ENCODE results near the gene RGSL1.
A peak's percentile ranks its signal among the peaks of the same experiment; 100 is the strongest.

The RGSL1 gene

GRCh38 chr1:182600036-182600713 lies 150.2 kb downstream of the RGSL1 start:
- H3K9me3 ChIP-seq (ENCODE audit: insufficient read depth, low read length), result no peaks in the 10 kb centered on the region
- H3K9ac ChIP-seq (ENCODE audit: low read length), result no peak overlapping the region
- no peak overlapping the region for H2AFZ ChIP-seq (ENCODE audit: low read depth, low read length, severe bottlenecking)
- no peak overlapping the region for H3K27ac ChIP-seq (ENCODE audit: low read depth, low read length)
- TF ChIP-seq EZH2phosphoT487 (conservative IDR thresholded peaks at IDR 0.05; ENCODE audit: low read length), result no peak
- no peak for TF ChIP-seq CTCF (IDR thresholded peaks at IDR 0.05; ENCODE audit: insufficient read depth, low read length, poor library complexity, severe bottlenecking)
- H3K9me2 ChIP-seq (replicated peaks; ENCODE audit: insufficient read depth, low read length), result no peaks in the 10 kb centered on the region
- H3K36me3 ChIP-seq (ENCODE audit: low read length), result no peaks in the 10 kb centered on the region; the same call in none of the 2 replicates
- no peak overlapping the region for H3K4me2 ChIP-seq (ENCODE audit: low read depth, low read length, poor library complexity, severe bottlenecking)
- H3K79me2 ChIP-seq (ENCODE audit: insufficient read depth, low read length), result peaks cover 19% of the 10 kb centered on the region
- H4K20me1 ChIP-seq (ENCODE audit: low read depth, low read length), result no peaks in the 10 kb centered on the region; the same call in 1 of the 2 replicates
- no peaks in the 10 kb centered on the region for H3K27me3 ChIP-seq (ENCODE audit: low read length)
- peaks cover 23% of the 10 kb centered on the region for H3F3A ChIP-seq (ENCODE audit: insufficient read depth)
- no peak overlapping the region for H3K4me3 ChIP-seq (ENCODE audit: insufficient read depth, low read length, poor library complexity, severe bottlenecking)

GRCh38 chr1:182600745-182601415 lies 150.9 kb downstream of the RGSL1 start:
- Histone ChIP-seq H2AFZ (ENCODE audit: low read depth, low read length, severe bottlenecking) (no peak overlapping the region), H3K36me3 (ENCODE audit: low read length) (no peaks in the 10 kb centered on the region; the same call in none of the 2 replicates), H4K20me1 (ENCODE audit: low read depth, low read length) (no peaks in the 10 kb centered on the region; the same call in 1 of the 2 replicates), H3K27me3 (ENCODE audit: low read length) (no peaks in the 10 kb centered on the region), H3K9ac (ENCODE audit: low read length) (no peak overlapping the region; the same call in 1 of the 2 replicates), H3F3A (ENCODE audit: insufficient read depth) (peaks cover 23% of the 10 kb centered on the region), H3K27ac (ENCODE audit: low read depth, low read length) (no peak overlapping the region), H3K4me2 (ENCODE audit: low read depth, low read length, poor library complexity, severe bottlenecking) (peak overlapping the region; percentile 83), H3K4me3 (ENCODE audit: insufficient read depth, low read length, poor library complexity, severe bottlenecking) (no peak overlapping the region), H3K79me2 (ENCODE audit: insufficient read depth, low read length) (peaks cover 19% of the 10 kb centered on the region), H3K9me3 (ENCODE audit: insufficient read depth, low read length) (no peaks in the 10 kb centered on the region), H3K9me2 (replicated peaks; ENCODE audit: insufficient read depth, low read length) (no peaks in the 10 kb centered on the region)
- TF ChIP-seq CTCF (IDR thresholded peaks at IDR 0.05; ENCODE audit: insufficient read depth, low read length, poor library complexity, severe bottlenecking), result no peak
- no peak for TF ChIP-seq EZH2phosphoT487 (conservative IDR thresholded peaks at IDR 0.05; ENCODE audit: low read length)

GRCh38 chr1:182601416-182601786 lies 151.5 kb downstream of the RGSL1 start:
- Histone ChIP-seq H3K4me2 (ENCODE audit: low read depth, low read length, poor library complexity, severe bottlenecking) (peak overlapping the region; percentile 83), H3K9me3 (ENCODE audit: insufficient read depth, low read length) (no peaks in the 10 kb centered on the region), H3K4me3 (ENCODE audit: insufficient read depth, low read length, poor library complexity, severe bottlenecking) (peak overlapping the region; percentile 75), H3K9ac (ENCODE audit: low read length) (peak overlapping the region; percentile 80), H3K27me3 (ENCODE audit: low read length) (no peaks in the 10 kb centered on the region), H3K36me3 (ENCODE audit: low read length) (no peaks in the 10 kb centered on the region; the same call in none of the 2 replicates), H3K79me2 (ENCODE audit: insufficient read depth, low read length) (peaks cover 19% of the 10 kb centered on the region), H2AFZ (ENCODE audit: low read depth, low read length, severe bottlenecking) (no peak overlapping the region), H3F3A (ENCODE audit: insufficient read depth) (peaks cover 23% of the 10 kb centered on the region), H3K27ac (ENCODE audit: low read depth, low read length) (peak overlapping the region; percentile 67; the same call in 1 of the 2 replicates), H3K9me2 (replicated peaks; ENCODE audit: insufficient read depth, low read length) (no peaks in the 10 kb centered on the region), H4K20me1 (ENCODE audit: low read depth, low read length) (no peaks in the 10 kb centered on the region; the same call in 1 of the 2 replicates)
- TF ChIP-seq EZH2phosphoT487 (conservative IDR thresholded peaks at IDR 0.05; ENCODE audit: low read length), result no peak
- peak; percentile 66 for TF ChIP-seq CTCF (IDR thresholded peaks at IDR 0.05; ENCODE audit: insufficient read depth, low read length, poor library complexity, severe bottlenecking)
